Neural cell (in vitro differentiated cells): ENCODE data around the gene DOK7. TPM values are rescaled to one million over a fixed set of nuclear protein-coding genes. Genes with fewer than 3 reads are reported as not detected.
"Not testable (repeated sequence)": the region's sequence is repeated elsewhere in the genome, so short reads cannot be mapped to it uniquely, and the experiment has no call there.

Source experiments
- H2AFZ ChIP-seq: fragments of 200-600, 300-800 bp; sonication (generic), shearing (Covaris generic); 2 replicates; pipeline ENCODE4 v1.6.0; 2014; ENCODE audit warnings: low read depth, mild to moderate bottlenecking, antibody characterized with exemption, low read length, moderate library complexity
- H3F3A ChIP-seq: fragments of 200-600 bp; shearing (Covaris generic); 2 replicates; pipeline ENCODE4 v1.6.1; 2016; ENCODE audit warnings: mild to moderate bottlenecking, moderate library complexity, mixed read lengths, antibody characterized with exemption, low read length; ENCODE audit not compliant: insufficient read depth, poor library complexity, severe bottlenecking
- H3K27ac ChIP-seq: fragments of 200-600, 300-800 bp; sonication (generic), shearing (Covaris generic); 2 replicates; pipeline ENCODE4 v1.5.1; 2014; ENCODE audit warnings: mild to moderate bottlenecking, low read length, moderate library complexity
- H3K27me3 ChIP-seq: fragments of 300-800, 200-600 bp; sonication (generic), shearing (Covaris generic); 2 replicates; pipeline ENCODE4 v1.6.0; 2014; ENCODE audit warnings: mild to moderate bottlenecking, low read depth, low read length, moderate library complexity; ENCODE audit not compliant: insufficient read depth
- H3K36me3 ChIP-seq: fragments of 300-800, 200-600 bp; sonication (generic), shearing (Covaris generic); 2 replicates; pipeline ENCODE4 v1.5.1; 2014; ENCODE audit warnings: mild to moderate bottlenecking, antibody characterized with exemption, low read length, moderate library complexity; ENCODE audit not compliant: insufficient read depth
- H3K4me2 ChIP-seq: fragments of 300-800, 200-600 bp; sonication (generic), shearing (Covaris generic); 2 replicates; pipeline ENCODE4 v1.6.0; 2014; ENCODE audit warnings: mild to moderate bottlenecking, low read length
- H3K4me3 ChIP-seq: fragments of 300-800, 200-600 bp; sonication (generic), shearing (Covaris generic); 2 replicates; pipeline ENCODE4 v1.5.1; 2014; ENCODE audit warnings: mild to moderate bottlenecking, low read length, moderate library complexity
- H3K79me2 ChIP-seq: fragments of 200-600 bp; shearing (Covaris generic); replicated peaks from 2 replicates; pipeline ENCODE4 v1.6.0; 2014; ENCODE audit warnings: mild to moderate bottlenecking, low read length, moderate library complexity; ENCODE audit not compliant: insufficient read depth
- H3K9ac ChIP-seq: fragments of 300-800, 200-600 bp; sonication (generic), shearing (Covaris generic); 2 replicates; pipeline ENCODE4 v1.6.1; 2016; ENCODE audit warnings: mild to moderate bottlenecking, low read length, mixed read lengths
- H3K9me2 ChIP-seq: fragments of 200-600 bp; shearing (Covaris generic); 2 replicates; pipeline ENCODE4 v1.6.1; 2016; ENCODE audit warnings: mild to moderate bottlenecking, low read length, mixed read lengths; ENCODE audit not compliant: insufficient read depth
- H3K9me3 ChIP-seq: fragments of 200-600, 300-800 bp; sonication (generic), shearing (Covaris generic); 2 replicates; pipeline ENCODE4 v1.6.1; 2016; ENCODE audit warnings: mild to moderate bottlenecking, mixed run types, low read length, moderate library complexity, mixed read lengths
- H4K20me1 ChIP-seq: fragments of 200-600 bp; shearing (Covaris generic); 2 replicates; pipeline ENCODE4 v1.6.1; 2016; ENCODE audit warnings: mild to moderate bottlenecking, mixed run types; ENCODE audit not compliant: insufficient read depth
- EZH2 ChIP-seq: fragments of 200-600, 300-800 bp; shearing (Covaris generic), sonication (generic); IDR thresholded peaks from 2 replicates; pipeline ENCODE4 v1.6.1; 2014; ENCODE audit warnings: antibody characterized with exemption, low read length, borderline replicate concordance, mild to moderate bottlenecking; ENCODE audit not compliant: insufficient read depth, poor library complexity, severe bottlenecking
- polyA plus RNA-seq: library from polyadenylated mRNA; depleted of rRNA; stranded (reverse); fragments of >200 nt; gene quantifications from 2 replicates; pipeline ENCODE4 v1.2.3, GENCODE V29; 2014

Gene DOK7
- polyA plus RNA-seq, 1 donor from 2014 or later = 0.66 TPM

- Histone ChIP-seq H3K36me3 (no peaks in the 10 kb centered on the region), H3K79me2 (peaks cover 24% of the 10 kb centered on the region), H2AFZ (no peak overlapping the region), H4K20me1 (no peaks in the 10 kb centered on the region), H3K9me2 (no peaks in the 10 kb centered on the region), H3F3A (no peaks in the 10 kb centered on the region), H3K9me3 (no peaks in the 10 kb centered on the region), H3K4me3 (no peak overlapping the region), H3K27ac (no peak overlapping the region), H3K9ac (no peak overlapping the region), H3K27me3 (no peaks in the 10 kb centered on the region), H3K4me2 (no peak overlapping the region)
- no peak for TF ChIP-seq EZH2
These were observed 70.3 kb downstream of the DOK7 start for GRCh38 chr4:3533423-3533820.

- H3F3A ChIP-seq, H3K9me3 ChIP-seq, H3K9me2 ChIP-seq, H3K27ac ChIP-seq, H4K20me1 ChIP-seq, H3K4me2 ChIP-seq, H3K27me3 ChIP-seq, H3K79me2 ChIP-seq, H3K36me3 ChIP-seq, H3K9ac ChIP-seq, H3K4me3 ChIP-seq, H2AFZ ChIP-seq: not testable (repeated sequence)
These were observed 72.7 kb downstream of the DOK7 start for GRCh38 chr4:3535812-3536211.

- not testable (repeated sequence) for H4K20me1 ChIP-seq, H3K4me3 ChIP-seq, H3K9ac ChIP-seq, H3K9me2 ChIP-seq, H2AFZ ChIP-seq, H3K79me2 ChIP-seq, H3K27ac ChIP-seq, H3F3A ChIP-seq, H3K9me3 ChIP-seq, H3K36me3 ChIP-seq, H3K4me2 ChIP-seq, H3K27me3 ChIP-seq
These were observed 75.8 kb downstream of the DOK7 start for GRCh38 chr4:3538906-3539305.

- H3K36me3 ChIP-seq, H3K27ac ChIP-seq, H3K9ac ChIP-seq, H4K20me1 ChIP-seq, H3K9me2 ChIP-seq, H3K4me2 ChIP-seq, H2AFZ ChIP-seq, H3K27me3 ChIP-seq, H3K9me3 ChIP-seq, H3F3A ChIP-seq, H3K4me3 ChIP-seq, H3K79me2 ChIP-seq: not testable (repeated sequence)
These were observed 80.3 kb downstream of the DOK7 start for GRCh38 chr4:3543415-3543814.

Other genes with a start within 250 kb of the DOK7 start
- gene MSANTD1, start 214.1 kb upstream of the DOK7 start, polyA plus RNA-seq = 12.7 and 15.8 TPM in 2 replicates
- 62.9 and 66.4 TPM in 2 replicates for gene RGS12, start 170.3 kb upstream of the DOK7 start, polyA plus RNA-seq
- 16.2 and 17.8 TPM in 2 replicates for gene HGFAC, start 21.3 kb upstream of the DOK7 start, polyA plus RNA-seq
- gene LRPAP1, start 69.1 kb downstream of the DOK7 start, polyA plus RNA-seq = 91.1 and 123 TPM in 2 replicates